Astrocyte (in vitro differentiated cells and primary cell): ENCODE data around the gene OR6B2.

Source experiments
- CTCF ChIP-seq: IDR thresholded peaks from 2 replicates; pipeline ENCODE4 v1.5.1; 2011; ENCODE audit warnings: low read depth, mild to moderate bottlenecking, inconsistent platforms, low read length, moderate library complexity; ENCODE audit not compliant: insufficient read depth
- EZH2 ChIP-seq: IDR thresholded peaks from 2 replicates; pipeline ENCODE4 v1.6.1; 2012; ENCODE audit warnings: mild to moderate bottlenecking, low read length, inconsistent platforms; ENCODE audit not compliant: insufficient read depth

- TF ChIP-seq CTCF (no peak), EZH2 (no peak)
Measured at GRCh38 chr2:239993291-239993690, 36.9 kb downstream of the OR6B2 start.
